SU-DHL-6 (cell line): ENCODE measurements around the gene TBPL1.
A peak's percentile ranks its signal among the peaks of the same experiment; 100 is the strongest.

ENCODE experiments used
- H2AFZ ChIP-seq: fragments of 200-600 bp; sonication (generic); 2 replicates; pipeline ENCODE4 v1.6.1; 2014; ENCODE audit warnings: low read depth, mild to moderate bottlenecking, moderate library complexity, mixed read lengths, antibody characterized with exemption, low read length; ENCODE audit not compliant: severe bottlenecking
- H3F3A ChIP-seq: fragments of 200-600 bp; shearing (Covaris generic); 2 replicates; pipeline ENCODE4 v1.6.0; 2016; ENCODE audit warnings: antibody characterized with exemption, mild to moderate bottlenecking; ENCODE audit not compliant: insufficient read depth
- H3K27ac ChIP-seq: fragments of 200-600 bp; sonication (generic); 2 replicates; pipeline ENCODE4 v1.5.1; 2016; ENCODE audit warnings: low read depth, mild to moderate bottlenecking, low read length, moderate library complexity, mixed read lengths
- H3K27me3 ChIP-seq: fragments of 200-600 bp; sonication (generic), shearing (Covaris generic); 2 replicates; pipeline ENCODE4 v1.6.0; 2014; ENCODE audit warnings: mild to moderate bottlenecking, low read length
- H3K36me3 ChIP-seq: fragments of 200-600 bp; sonication (generic); 2 replicates; pipeline ENCODE4 v1.6.1; 2014; ENCODE audit warnings: mild to moderate bottlenecking, low read length, mixed read lengths
- H3K4me2 ChIP-seq: fragments of 300-600, 200-600 bp; shearing (Covaris generic), sonication (generic); 2 replicates; pipeline ENCODE4 v1.6.0; 2014; ENCODE audit warnings: low read length, low read depth, mild to moderate bottlenecking; ENCODE audit not compliant: poor library complexity, severe bottlenecking
- H3K4me3 ChIP-seq: fragments of 200-600 bp; sonication (generic); 2 replicates; pipeline ENCODE4 v1.5.1; 2014; ENCODE audit warnings: antibody characterized with exemption, low read length, mild to moderate bottlenecking, mixed read lengths; ENCODE audit not compliant: insufficient read depth, poor library complexity, severe bottlenecking
- H3K79me2 ChIP-seq: fragments of 200-600 bp; sonication (generic); 2 replicates; pipeline ENCODE4 v1.6.1; 2014; ENCODE audit warnings: mild to moderate bottlenecking, low read length, moderate library complexity; ENCODE audit not compliant: insufficient read depth
- H3K9ac ChIP-seq: fragments of 200-600 bp; sonication (generic); 2 replicates; pipeline ENCODE4 v1.7.0; 2014; ENCODE audit warnings: mild to moderate bottlenecking, low read length
- H3K9me2 ChIP-seq: fragments of 200-600 bp; sonication (generic); replicated peaks from 2 replicates; pipeline ENCODE4 v1.6.1; 2014; ENCODE audit warnings: low read length; ENCODE audit not compliant: insufficient read depth
- H3K9me3 ChIP-seq: fragments of 200-600 bp; sonication (generic); 2 replicates; pipeline ENCODE4 v1.6.1; 2014; ENCODE audit warnings: low read length, mixed read lengths; ENCODE audit not compliant: insufficient read depth
- H4K20me1 ChIP-seq: fragments of 200-600 bp; sonication (generic); 2 replicates; pipeline ENCODE4 v1.6.1; 2014; ENCODE audit warnings: low read depth, mild to moderate bottlenecking, antibody characterized with exemption, low read length, moderate library complexity, mixed read lengths
- EZH2phosphoT487 ChIP-seq: fragments of 200-600 bp; sonication (generic), shearing (Covaris generic); conservative IDR thresholded peaks from 2 replicates; pipeline ENCODE4 v1.6.1; 2018; ENCODE audit warnings: mild to moderate bottlenecking, antibody characterized with exemption, low read length, moderate library complexity, mixed read lengths
- TF ChIP-seq, protein P1 (sequence below): fragments of 200-600 bp; sonication (generic); IDR thresholded peaks from one replicate; pipeline ENCODE4 v1.5.1; 2017; ENCODE audit warnings: antibody characterized with exemption, mild to moderate bottlenecking, low read length, moderate library complexity; ENCODE audit not compliant: insufficient read depth, poor library complexity, severe bottlenecking

The TBPL1 gene

DNA sequence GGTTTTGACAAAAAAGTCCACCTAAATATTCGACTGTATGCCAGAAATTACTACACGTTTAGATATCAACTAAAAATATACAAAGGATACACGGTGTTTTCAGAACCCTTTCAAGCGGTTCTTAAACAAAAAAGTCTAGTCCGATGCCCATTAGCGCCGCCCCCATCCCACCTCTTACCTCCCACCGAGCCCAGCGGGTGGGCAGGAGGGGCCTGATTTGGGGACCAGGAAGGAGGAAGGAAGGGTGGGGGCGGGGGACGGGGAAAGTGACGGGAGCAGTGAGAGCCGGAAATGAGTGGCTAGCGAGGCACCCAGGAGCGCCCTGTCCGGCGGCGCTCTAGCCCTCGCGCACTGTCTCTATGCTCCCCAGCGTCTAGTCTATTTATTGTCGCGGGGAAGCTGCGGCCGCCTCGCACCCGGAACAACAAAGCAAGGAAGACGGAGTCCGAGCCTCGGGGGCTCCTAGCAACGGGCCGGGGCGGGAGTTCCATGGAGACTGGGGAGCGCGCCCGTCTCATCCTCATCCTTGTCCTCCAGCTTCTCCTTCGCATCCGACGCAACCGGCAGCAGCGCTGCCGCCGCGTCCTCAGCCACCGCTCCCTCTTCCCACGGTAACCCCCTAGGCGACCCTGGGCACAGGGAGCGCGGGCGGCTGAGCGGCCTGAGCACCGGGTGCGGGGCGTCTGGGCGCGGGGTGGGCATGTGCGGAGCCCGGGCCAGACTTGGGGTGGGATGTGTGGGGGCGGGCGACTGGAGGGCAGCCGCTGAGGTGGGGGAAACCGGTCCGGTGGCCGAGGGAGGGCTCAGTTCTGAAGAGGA lies at the start of gene TBPL1:
Gene TBPL1 (plus strand): TSS at position 410 of the 819 bp plus-strand sequence. CDS start 26,902 bp downstream, outside the sequence.
- Histone ChIP-seq H3K9me2 (no peaks in the 10 kb centered on the region), H3K4me2 (peak within 1 kb of the TSS; percentile 98), H3K4me3 (peak within 1 kb of the TSS; percentile 93), H2AFZ (peak within 1 kb of the TSS; percentile 89), H3K36me3 (no peaks in the 10 kb centered on the region), H3F3A (peaks cover 8% of the 10 kb centered on the region; the same call in 1 of the 2 replicates), H3K9me3 (no peaks in the 10 kb centered on the region), H4K20me1 (peaks cover 33% of the 10 kb centered on the region; the same call in 1 of the 2 replicates), H3K9ac (peak within 1 kb of the TSS; percentile 92), H3K27me3 (no peaks in the 10 kb centered on the region), H3K79me2 (peaks cover 50% of the 10 kb centered on the region), H3K27ac (peak within 1 kb of the TSS; percentile 84)
- no peak for TF ChIP-seq EZH2phosphoT487
- TF ChIP-seq, protein P1, sequence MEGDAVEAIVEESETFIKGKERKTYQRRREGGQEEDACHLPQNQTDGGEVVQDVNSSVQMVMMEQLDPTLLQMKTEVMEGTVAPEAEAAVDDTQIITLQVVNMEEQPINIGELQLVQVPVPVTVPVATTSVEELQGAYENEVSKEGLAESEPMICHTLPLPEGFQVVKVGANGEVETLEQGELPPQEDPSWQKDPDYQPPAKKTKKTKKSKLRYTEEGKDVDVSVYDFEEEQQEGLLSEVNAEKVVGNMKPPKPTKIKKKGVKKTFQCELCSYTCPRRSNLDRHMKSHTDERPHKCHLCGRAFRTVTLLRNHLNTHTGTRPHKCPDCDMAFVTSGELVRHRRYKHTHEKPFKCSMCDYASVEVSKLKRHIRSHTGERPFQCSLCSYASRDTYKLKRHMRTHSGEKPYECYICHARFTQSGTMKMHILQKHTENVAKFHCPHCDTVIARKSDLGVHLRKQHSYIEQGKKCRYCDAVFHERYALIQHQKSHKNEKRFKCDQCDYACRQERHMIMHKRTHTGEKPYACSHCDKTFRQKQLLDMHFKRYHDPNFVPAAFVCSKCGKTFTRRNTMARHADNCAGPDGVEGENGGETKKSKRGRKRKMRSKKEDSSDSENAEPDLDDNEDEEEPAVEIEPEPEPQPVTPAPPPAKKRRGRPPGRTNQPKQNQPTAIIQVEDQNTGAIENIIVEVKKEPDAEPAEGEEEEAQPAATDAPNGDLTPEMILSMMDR: no peak

DNA sequence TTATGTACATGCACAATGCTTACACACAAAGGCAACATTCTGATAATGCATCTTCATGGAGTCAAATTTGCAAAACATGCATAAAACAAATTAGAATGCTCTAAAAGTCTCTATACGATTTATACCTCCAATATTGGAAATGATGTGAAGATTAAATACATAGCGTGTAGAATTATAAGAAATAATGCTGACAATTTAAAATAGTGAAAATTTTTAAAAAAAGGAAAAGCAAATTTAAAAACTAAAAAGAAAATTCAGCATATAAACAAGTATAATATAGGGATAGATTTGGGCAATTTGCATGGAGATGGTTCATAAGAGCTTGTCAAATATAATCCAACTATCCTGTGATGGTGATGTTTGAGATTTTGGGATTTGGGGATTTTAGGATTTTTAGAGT lies 49.2 kb upstream of the TBPL1 start:
- Histone ChIP-seq H3K4me2 (no peak overlapping the region), H3K9me2 (no peaks in the 10 kb centered on the region), H3K27me3 (no peaks in the 10 kb centered on the region), H3K9ac (no peak overlapping the region), H3K36me3 (no peaks in the 10 kb centered on the region), H4K20me1 (no peaks in the 10 kb centered on the region), H3K4me3 (no peak overlapping the region), H3K79me2 (no peaks in the 10 kb centered on the region), H2AFZ (no peak overlapping the region), H3K9me3 (no peaks in the 10 kb centered on the region), H3K27ac (no peak overlapping the region), H3F3A (no peaks in the 10 kb centered on the region)
- TF ChIP-seq, protein P1: no peak
- no peak for TF ChIP-seq EZH2phosphoT487

DNA sequence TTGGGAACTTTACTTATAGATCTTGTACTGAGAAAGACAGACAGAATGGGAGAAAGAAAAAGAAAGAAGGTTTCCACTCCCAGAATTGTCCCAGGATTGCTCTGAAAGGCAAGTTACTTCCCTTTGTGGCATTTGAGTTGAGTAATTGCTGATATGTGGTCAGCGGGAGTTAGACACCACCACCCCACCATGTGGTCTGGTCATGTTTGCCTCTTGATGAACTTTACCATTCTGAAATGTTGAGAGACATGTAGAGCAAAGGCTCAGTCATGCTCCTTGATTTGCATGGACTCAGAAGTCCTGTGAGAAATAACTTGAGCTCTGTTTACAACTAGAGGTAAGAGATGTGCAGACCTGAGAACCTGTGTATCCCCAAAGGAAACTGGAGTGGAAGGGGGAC lies 47.0 kb upstream of the TBPL1 start:
- TF ChIP-seq, protein P1: no peak
- TF ChIP-seq EZH2phosphoT487: no peak
- Histone ChIP-seq H3K4me2 (no peak overlapping the region), H3K9ac (no peak overlapping the region), H3K79me2 (no peaks in the 10 kb centered on the region), H3K9me3 (no peaks in the 10 kb centered on the region), H3K27ac (no peak overlapping the region), H2AFZ (no peak overlapping the region), H3K4me3 (no peak overlapping the region), H3F3A (no peaks in the 10 kb centered on the region), H3K36me3 (no peaks in the 10 kb centered on the region), H3K27me3 (no peaks in the 10 kb centered on the region), H4K20me1 (no peaks in the 10 kb centered on the region), H3K9me2 (no peaks in the 10 kb centered on the region)
